OCI-LY3 (cell line): ENCODE data around the gene SDC4.

Experiments
- H2AFZ ChIP-seq: fragments of 200-600, 300-600 bp; shearing (Covaris generic); 2 replicates; pipeline ENCODE4 v1.6.0; 2014; ENCODE audit warnings: antibody characterized with exemption, low read depth, low read length
- H3K27ac ChIP-seq: fragments of 200-600, 300-600 bp; sonication (generic); 2 replicates; pipeline ENCODE4 v1.5.1; 2014; ENCODE audit warnings: mild to moderate bottlenecking, low read length, moderate library complexity, mixed read lengths
- H3K27me3 ChIP-seq: fragments of 200-600, 300-600 bp; sonication (generic); 2 replicates; pipeline ENCODE4 v1.6.1; 2014; ENCODE audit warnings: low read depth, low read length, mixed read lengths
- H3K36me3 ChIP-seq: fragments of 200-600, 300-600 bp; sonication (generic); replicated peaks from 2 replicates; pipeline ENCODE3; 2014; ENCODE audit warnings: low read depth, low read length, mixed read lengths
- H3K4me1 ChIP-seq: fragments of 300-600, 200-600 bp; sonication (generic); 2 replicates; pipeline ENCODE4 v1.6.1; 2014; ENCODE audit warnings: low read length, mixed read lengths
- H3K4me2 ChIP-seq: fragments of 200-600, 300-600 bp; sonication (generic); 2 replicates; pipeline ENCODE4 v1.6.1; 2014; ENCODE audit warnings: low read length, mixed read lengths
- H3K4me3 ChIP-seq: fragments of 300-600, 200-600 bp; sonication (generic); 2 replicates; pipeline ENCODE4 v1.5.1; 2014; ENCODE audit warnings: antibody characterized with exemption, mild to moderate bottlenecking, low read length, moderate library complexity
- H3K79me2 ChIP-seq: fragments of 300-600, 200-600 bp; shearing (Covaris generic); 2 replicates; pipeline ENCODE4 v1.6.1; 2014; ENCODE audit warnings: mild to moderate bottlenecking, low read length, mixed read lengths
- H3K9ac ChIP-seq: fragments of 300-600, 200-600 bp; shearing (Covaris generic); 2 replicates; pipeline ENCODE4 v1.6.0; 2014; ENCODE audit warnings: mild to moderate bottlenecking, low read length, moderate library complexity
- H3K9me3 ChIP-seq: fragments of 200-600, 300-600 bp; shearing (Covaris generic); 2 replicates; pipeline ENCODE4 v1.6.1; 2014; ENCODE audit warnings: low read length, mixed read lengths; ENCODE audit not compliant: insufficient read depth
- H4K20me1 ChIP-seq: fragments of 200-600, 300-600 bp; sonication (generic); 2 replicates; pipeline ENCODE4 v1.6.1; 2016; ENCODE audit warnings: low read length, mixed read lengths; ENCODE audit not compliant: insufficient read depth
- EZH2phosphoT487 ChIP-seq: fragments of 200-600 bp; shearing (Covaris generic); IDR thresholded peaks from 2 replicates; pipeline ENCODE4 v1.6.1; 2018; ENCODE audit warnings: antibody characterized with exemption, mixed run types, low read depth
- TF ChIP-seq, protein P1 (sequence below): fragments of 200-600, 300-600 bp; sonication (generic); IDR thresholded peaks from 2 replicates; pipeline ENCODE4 v1.5.1; 2014; ENCODE audit warnings: antibody characterized with exemption, low read length, low read depth

SDC4 gene

DNA sequence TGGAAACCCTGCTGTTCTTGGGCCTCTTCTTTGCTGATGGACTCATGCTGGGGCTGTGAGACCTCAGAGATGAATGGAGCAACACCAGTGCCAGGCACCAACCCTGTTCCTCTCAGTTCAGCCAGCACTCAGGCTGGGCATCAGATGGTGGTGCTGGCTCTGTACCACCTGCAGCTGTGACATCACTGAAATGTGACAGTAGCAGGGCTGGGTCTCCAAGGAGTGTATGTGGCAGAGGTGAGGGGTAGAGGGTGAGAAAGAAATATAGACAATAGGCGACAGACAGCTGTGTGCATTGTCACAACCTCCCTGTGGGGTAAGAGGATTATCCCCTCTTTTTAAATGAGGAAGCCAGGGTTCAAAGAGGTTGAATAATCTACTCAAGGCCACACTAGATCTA, 30.0 kb upstream of the SDC4 start, which contains the start of gene TP53TG5:
Gene TP53TG5, minus strand, starts transcription at position 135 of the 400 bp plus-strand sequence. Its CDS starts 89 bp downstream, at position 46.
- TF ChIP-seq, protein P1, sequence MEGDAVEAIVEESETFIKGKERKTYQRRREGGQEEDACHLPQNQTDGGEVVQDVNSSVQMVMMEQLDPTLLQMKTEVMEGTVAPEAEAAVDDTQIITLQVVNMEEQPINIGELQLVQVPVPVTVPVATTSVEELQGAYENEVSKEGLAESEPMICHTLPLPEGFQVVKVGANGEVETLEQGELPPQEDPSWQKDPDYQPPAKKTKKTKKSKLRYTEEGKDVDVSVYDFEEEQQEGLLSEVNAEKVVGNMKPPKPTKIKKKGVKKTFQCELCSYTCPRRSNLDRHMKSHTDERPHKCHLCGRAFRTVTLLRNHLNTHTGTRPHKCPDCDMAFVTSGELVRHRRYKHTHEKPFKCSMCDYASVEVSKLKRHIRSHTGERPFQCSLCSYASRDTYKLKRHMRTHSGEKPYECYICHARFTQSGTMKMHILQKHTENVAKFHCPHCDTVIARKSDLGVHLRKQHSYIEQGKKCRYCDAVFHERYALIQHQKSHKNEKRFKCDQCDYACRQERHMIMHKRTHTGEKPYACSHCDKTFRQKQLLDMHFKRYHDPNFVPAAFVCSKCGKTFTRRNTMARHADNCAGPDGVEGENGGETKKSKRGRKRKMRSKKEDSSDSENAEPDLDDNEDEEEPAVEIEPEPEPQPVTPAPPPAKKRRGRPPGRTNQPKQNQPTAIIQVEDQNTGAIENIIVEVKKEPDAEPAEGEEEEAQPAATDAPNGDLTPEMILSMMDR: no peak
- TF ChIP-seq EZH2phosphoT487: no peak
- no peak within 1 kb of the TSS for H3K4me3 ChIP-seq
- H2AFZ ChIP-seq: no peak within 1 kb of the TSS
- H3K9me3 ChIP-seq: no peaks in the 10 kb centered on the region
- H3K4me1 ChIP-seq: peaks cover 6% of the 10 kb centered on the region; the same call in 1 of the 2 replicates
- H3K9ac ChIP-seq: no peak within 1 kb of the TSS
- H4K20me1 ChIP-seq: no peaks in the 10 kb centered on the region
- no peaks in the 10 kb centered on the region for H3K27me3 ChIP-seq
- no peaks in the 10 kb centered on the region for H3K79me2 ChIP-seq
- no peak within 1 kb of the TSS for H3K4me2 ChIP-seq
- H3K36me3 ChIP-seq: peaks cover 9% of the 10 kb centered on the region
- H3K27ac ChIP-seq: no peak within 1 kb of the TSS

DNA sequence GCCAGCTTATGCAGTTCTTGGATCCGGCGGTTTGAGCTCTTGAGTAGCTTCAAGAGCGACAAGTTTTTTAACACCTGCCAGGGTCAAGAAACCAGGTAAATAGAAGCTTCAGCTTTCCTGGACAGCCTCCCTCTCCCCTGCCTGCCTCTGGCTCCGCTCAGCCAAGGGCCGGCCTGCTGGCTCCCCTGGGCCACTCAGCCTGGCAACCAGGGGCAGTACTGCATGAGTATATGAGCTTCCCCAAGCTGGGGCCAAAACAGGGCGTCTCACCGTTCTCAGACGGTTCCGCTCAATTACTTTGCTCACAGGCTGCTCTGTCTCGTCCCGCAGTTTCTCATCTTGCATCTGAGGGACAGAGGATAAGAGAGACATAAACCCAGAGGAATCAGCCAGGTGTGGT, 29.0 kb upstream of the SDC4 start:
- Histone ChIP-seq H2AFZ (no peak overlapping the region), H3K79me2 (no peaks in the 10 kb centered on the region), H3K27me3 (no peaks in the 10 kb centered on the region), H3K27ac (no peak overlapping the region), H3K9ac (no peak overlapping the region), H3K4me2 (no peak overlapping the region), H3K36me3 (peaks cover 11% of the 10 kb centered on the region), H4K20me1 (no peaks in the 10 kb centered on the region), H3K4me3 (no peak overlapping the region), H3K9me3 (no peaks in the 10 kb centered on the region), H3K4me1 (peaks cover 9% of the 10 kb centered on the region; the same call in 1 of the 2 replicates)
- TF ChIP-seq, protein P1: no peak
- no peak for TF ChIP-seq EZH2phosphoT487

- Histone ChIP-seq H3K79me2 (peaks cover 7% of the 10 kb centered on the region; the same call in 1 of the 2 replicates), H3K27me3 (peaks cover 15% of the 10 kb centered on the region), H3K9me3 (no peaks in the 10 kb centered on the region), H3K9ac (no peak overlapping the region), H2AFZ (no peak overlapping the region), H3K36me3 (peaks cover 23% of the 10 kb centered on the region), H3K4me1 (peaks cover 15% of the 10 kb centered on the region), H3K27ac (no peak overlapping the region), H3K4me2 (no peak overlapping the region), H4K20me1 (peaks cover 15% of the 10 kb centered on the region; the same call in 1 of the 2 replicates), H3K4me3 (no peak overlapping the region)
- TF ChIP-seq, protein P1: no peak
- no peak for TF ChIP-seq EZH2phosphoT487
Observed at GRCh38 chr20:45374966-45375365, 26.7 kb upstream of the SDC4 start.

DNA sequence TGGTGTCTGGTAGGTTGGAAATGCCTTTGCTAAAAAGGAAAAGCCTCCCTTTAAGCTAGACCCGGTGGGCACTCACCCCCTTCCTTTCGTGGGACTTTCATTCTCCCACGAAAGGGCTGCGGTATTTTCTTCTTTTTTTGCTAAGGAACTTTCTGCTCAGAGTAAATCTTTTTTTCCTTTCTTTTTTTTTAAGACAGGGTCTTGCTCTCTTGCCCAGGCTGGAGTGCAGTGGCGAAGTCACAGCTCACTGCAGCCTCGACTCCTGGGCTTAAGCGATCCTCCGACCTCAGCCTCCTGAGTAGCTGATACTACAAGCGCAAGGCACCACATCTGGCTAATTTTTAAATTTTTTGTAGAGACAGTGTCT, 25.9 kb upstream of the SDC4 start:
- Histone ChIP-seq H3K4me3 (peak overlapping the region; percentile 71; the same call in 1 of the 2 replicates), H3K9ac (no peak overlapping the region), H3K4me2 (peak overlapping the region; percentile 74; the same call in 1 of the 2 replicates)

More for the DNA sequence above, 25.9 kb upstream of the SDC4 start:
- H3K27me3 ChIP-seq: peaks cover 16% of the 10 kb centered on the region
- no peak overlapping the region for H2AFZ ChIP-seq
- no peaks in the 10 kb centered on the region for H3K9me3 ChIP-seq
- H3K36me3 ChIP-seq: peaks cover 23% of the 10 kb centered on the region
- peaks cover 16% of the 10 kb centered on the region; the same call in 1 of the 2 replicates for H4K20me1 ChIP-seq
- H3K79me2 ChIP-seq: peaks cover 9% of the 10 kb centered on the region; the same call in 1 of the 2 replicates
- peaks cover 24% of the 10 kb centered on the region for H3K4me1 ChIP-seq
- no peak for TF ChIP-seq EZH2phosphoT487
- TF ChIP-seq, protein P1: no peak
- H3K27ac ChIP-seq: no peak overlapping the region
